HG02678 (cell line): Measurements from ENCODE around the gene ELK3.

ENCODE experiments used
- ATAC-seq: cut with Tn5 transposase; IDR thresholded peaks from one replicate; pipeline ENCODE4 v1.9.1; 2021; ENCODE audit warnings: mild to moderate bottlenecking, moderate library complexity; ENCODE audit not compliant: unreplicated experiment

ELK3 gene

DNA sequence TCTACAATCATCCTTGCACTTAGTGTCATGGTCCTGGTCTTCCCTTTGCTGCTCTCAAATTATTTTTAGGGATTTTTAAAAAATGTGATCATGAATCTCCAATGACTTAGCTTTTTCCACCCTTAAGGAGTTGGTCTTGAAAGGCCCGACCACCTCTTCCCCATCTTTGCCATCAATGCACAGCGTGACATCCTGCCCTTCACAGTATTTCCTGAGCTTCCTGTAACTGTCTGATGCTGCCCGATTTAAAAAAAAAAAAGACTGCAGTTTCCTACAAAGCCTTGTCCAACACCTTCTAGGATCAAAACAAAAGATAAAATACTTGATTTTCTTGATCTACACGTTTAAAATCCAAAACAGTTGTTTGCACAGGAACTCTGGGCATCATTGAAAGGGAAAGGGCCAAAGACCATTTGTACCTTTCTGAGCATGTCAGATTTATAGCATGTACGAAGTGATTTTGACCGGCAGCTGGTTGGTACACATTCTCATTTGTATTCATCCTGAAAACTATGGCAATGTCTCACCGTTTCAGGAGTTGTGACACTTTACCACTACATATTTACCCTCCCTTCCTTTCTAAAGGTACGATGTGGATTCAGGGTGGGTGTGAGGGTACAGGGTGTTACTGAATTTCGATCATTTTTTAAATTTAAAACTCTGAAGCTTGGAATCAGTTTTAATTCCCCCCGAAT lies 7.4 kb upstream of the ELK3 start:
- ATAC-seq = no peak

DNA sequence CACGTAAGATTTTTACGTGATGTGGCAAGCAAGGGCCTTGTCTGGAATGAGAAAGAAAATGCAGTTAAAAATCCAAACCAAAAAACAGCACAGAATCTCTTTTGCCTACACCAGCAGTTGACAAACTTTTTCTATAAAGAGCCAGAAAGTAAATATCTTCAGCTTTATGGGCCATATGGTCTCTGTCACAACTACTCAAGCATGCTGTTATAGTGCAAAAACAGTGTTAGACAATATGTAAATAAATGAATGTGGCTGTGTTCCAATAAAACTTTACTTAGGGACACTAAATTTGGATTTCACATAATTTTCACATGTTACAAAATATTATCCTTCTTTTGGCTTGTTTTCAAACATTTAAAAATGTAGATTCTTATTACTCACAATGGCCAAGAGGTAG lies 6.2 kb upstream of the ELK3 start:
- ATAC-seq = no peak

DNA sequence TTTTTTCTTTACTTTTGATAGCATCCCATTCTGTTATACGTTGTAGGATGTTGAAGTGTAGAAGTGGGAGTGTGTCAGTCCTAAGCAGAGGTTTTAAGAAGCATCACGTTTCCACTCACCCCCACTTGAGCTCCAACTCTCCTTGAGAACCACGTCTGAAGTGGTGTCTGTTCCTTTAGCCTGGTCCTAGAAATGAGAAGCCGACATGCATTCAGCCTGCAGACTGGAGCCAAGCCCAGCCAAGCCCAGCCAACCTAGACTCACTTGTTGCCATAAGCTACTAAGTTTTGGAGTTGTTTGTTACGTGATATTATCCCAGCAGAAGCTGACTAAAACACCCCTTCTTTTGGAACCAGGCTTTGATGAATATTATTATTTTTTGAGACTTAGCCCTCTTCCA lies 4.4 kb upstream of the ELK3 start:
- no peak for ATAC-seq

DNA sequence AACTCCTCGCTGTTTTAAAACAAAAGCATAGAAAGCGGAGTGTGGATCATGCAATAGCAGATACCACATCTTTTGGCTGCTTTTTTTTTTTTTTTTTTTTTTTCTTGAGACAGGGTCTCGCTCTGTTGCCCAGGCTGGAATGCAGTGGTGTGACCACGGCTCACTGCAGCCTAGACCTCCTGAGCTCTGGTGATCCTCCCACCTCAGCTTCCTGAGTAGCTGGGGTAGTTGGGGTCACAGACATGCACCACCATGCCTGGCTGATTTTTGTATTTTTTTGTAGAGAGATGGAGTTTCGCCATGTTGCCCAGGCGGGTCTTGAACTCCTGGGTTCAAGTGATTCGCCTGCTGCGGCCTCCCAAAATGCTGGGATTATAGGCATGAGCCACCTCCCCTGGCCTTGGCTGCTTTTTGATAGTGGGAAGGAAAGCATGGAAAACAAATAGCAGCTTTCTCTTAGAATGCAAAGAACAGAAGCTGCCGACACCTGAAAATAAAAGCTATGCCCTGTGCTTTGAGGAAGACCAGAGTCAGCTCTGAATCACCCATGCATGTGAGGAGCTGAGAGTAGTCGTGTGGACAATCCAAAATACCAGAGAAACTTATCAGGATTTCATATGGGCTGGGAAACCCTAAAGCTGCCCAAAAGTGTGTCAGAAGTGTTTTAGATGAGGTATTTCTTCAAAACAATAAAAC lies 3.6 kb upstream of the ELK3 start:
- no peak for ATAC-seq

DNA sequence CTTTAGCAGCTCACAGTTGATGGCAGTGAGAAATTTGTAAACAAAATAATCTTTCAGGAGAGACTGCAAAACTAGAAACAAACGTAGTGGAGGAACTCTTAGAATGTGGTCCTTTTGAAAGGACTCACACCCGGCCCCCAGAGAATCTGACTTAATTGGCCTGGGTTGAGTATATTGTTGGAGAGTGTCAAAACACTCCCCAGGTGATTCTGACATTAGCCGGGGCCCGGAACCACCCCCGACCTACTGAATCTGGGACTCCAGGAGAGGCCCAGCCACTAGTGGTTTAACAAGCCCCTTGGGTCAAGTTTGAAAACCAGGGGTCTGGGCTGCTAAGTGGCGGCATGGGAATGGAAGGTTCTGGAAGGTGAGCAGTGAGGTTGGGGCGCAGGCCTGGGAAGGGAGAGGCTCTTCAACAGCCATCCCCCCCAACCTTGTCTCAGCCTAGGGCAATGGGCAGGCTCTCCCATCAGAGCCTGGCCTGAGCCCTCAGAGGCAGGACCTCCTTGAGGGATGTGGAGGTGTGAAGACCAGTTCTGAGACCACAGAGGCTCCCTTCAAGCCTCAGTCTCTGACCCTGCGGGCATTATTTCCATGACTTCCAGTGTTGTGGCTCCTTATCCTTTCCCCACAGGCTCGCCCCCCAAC lies 1.1 kb upstream of the ELK3 start:
- ATAC-seq = no peak

DNA sequence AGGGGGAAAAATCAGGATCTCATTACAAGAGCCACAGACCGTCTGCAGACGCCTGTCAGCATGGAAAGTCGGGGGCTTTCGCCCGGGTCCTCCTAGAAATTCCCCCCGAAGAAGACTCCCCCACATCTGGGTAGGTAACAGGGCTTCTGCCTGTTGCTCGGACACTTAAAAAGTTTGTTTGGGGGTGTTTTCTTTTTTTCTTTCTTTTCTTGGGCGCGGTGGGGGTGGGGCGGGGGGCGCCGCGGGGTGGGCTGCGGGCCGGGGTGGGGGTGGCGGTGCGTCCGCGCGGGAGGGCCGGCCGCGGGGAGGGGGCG lies 358 bp downstream of the ELK3 start:
- ATAC-seq = peak; percentile 11

DNA sequence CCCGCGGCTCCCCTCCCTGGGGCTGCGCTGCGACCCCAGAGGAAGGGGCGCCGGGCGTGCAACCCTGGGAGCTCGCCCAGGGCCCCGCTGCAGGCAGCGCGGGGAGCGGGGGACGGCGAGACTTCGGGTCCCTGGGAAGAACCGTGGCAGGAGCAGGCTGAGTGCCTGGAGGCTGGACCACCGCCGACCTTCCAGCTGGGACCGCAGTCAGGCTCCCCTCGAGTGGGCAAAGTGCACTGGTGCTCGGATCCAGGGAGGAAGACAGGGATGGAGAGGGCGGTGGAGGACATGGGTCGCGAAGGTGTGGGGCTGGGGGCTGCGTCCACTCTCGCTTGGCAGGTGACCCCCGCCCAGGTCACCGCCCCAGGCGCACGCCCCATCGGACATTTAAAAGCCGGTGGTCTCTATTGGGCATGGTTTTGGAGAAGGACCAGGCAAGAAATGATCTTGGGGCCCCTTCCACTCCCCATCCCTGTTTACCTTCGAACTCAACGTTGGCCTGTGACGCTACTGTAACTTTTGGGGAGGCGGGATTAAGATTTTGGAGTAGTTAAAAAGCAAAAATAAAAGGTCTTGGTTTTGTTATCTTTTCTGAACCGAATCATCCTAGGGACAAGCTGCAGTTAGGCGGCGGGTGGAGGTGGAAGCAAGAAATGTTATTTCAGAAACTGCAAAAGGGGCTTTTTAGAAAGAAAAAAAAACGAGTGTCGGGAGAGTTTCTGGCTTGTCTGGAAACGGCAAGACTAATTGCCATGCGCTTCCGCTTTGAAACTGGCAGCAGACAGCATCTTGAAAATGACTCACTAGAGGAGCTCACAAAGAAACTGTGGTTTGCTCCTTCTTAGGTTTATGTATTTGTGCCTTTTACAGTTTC lies 1.0 kb downstream of the ELK3 start:
- peak; percentile 82 for ATAC-seq

DNA sequence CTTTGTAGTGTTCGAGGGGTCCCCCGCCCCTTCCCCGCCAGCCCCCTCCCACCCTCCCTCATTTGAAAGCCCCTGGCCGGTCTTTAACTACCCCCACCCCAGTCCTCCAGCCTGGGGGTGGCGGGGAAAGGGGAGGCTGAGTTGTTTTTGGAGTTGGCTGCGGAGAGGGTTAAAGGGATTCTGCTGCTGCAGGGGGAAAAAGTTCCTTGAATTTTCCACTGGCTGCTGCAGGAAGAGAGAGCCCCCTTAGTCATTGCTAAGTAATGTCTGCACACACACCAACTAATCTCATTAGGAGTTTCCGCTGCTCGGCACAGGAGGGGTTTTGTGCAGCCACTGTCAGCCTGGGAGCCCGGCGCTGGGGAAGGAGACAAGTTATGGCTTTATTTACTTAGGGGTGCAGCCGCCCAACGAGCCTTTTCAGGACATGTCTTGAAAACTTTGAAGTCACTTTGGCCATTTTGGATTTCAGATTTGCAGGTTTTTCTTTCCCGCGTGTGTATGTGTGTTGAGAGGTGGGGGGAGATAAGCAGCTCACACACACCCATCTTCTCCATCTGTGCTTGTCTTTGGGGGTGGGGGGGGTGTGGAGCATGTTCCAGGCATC lies 1.8 kb downstream of the ELK3 start:
- no peak for ATAC-seq

DNA sequence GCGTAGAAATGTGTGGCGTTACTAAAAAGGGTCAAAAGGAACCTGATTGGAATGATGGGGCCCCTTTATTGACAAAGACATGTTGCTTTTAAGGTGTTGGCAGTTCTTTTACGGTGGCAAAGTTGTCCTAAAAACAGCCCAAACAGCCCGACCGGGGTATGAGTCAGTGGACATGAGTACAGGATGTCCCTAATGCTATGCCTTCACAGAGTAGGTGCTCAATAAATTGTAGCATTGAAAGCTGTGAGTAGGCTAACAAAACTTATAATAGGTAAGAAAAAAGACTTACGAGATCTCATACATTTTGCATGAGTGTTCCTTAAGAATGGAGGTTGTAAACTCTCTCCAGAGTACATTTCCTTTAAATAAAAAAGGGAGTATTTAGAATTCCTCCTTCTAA lies 2.6 kb downstream of the ELK3 start:
- no peak for ATAC-seq

DNA sequence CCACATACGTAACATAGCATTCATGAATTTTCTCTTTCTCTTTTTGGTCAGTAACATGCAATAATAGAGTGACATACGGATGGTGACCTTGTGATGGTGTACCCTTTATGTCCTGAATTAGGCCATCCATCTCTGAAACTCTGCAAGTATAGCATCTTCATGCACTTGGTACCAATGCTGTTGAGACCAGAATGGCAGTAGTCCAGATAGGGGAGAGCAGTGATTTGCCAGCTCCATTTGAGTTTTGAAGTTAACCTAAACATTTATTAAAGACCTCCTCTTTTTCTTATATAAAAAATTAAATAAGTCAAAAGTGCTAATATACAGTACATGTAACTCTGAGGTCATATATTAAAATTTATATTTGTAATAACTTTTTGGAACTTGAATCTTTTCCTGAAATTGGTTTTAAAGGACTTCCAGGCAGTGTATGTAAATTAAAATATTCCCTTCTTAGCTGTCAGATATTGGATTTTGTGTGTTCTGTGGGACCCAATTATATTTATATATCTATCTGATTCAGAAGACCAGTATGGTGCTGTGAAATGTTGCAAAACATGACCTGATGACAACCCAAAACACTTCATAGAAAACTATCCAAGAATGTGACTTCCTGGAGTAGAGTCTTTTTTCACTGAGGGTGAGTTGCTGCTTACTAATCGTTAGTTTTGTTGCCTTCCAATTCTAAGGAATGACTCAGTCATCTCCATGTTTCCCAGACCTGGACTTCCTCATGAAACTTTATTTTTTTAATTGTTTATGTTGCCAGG lies 3.5 kb downstream of the ELK3 start:
- no peak for ATAC-seq

DNA sequence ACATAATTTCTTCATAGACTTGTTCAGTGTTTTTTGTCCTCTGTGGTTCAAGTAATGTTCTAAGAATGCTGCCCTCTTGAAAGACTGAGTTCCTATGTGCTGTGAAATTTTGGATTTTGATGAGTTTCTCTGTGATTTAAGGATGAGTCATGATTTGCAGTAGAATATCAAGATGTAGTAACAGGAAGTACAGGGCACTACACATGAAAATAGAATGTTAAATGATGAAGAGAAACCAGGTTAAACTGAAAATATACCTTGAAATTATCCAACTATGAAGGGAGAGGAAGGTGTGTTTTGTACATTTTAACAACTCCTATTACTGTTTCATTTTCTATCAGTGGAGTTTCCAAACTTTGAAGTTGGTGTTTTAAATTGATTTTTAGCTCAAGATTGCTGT lies 4.8 kb downstream of the ELK3 start:
- ATAC-seq = no peak

DNA sequence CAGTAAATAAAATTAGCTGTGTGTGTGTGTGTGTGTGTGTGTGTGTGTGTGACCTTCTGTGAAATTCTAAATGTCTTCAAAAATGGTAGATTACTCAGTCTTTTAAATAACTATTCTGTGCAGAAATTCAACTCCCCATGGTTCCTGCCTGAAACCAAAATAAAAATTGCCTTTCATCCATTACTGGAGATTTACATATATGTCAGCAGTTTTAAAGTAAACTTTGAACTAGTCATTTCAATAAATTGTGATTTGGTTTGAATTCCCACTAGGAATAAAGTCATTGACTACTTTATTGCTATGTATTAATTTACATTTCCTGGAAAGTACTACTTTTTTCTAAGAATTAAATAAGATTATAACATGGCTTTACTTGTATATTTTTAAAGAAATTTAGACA lies 5.3 kb downstream of the ELK3 start:
- no peak for ATAC-seq

DNA sequence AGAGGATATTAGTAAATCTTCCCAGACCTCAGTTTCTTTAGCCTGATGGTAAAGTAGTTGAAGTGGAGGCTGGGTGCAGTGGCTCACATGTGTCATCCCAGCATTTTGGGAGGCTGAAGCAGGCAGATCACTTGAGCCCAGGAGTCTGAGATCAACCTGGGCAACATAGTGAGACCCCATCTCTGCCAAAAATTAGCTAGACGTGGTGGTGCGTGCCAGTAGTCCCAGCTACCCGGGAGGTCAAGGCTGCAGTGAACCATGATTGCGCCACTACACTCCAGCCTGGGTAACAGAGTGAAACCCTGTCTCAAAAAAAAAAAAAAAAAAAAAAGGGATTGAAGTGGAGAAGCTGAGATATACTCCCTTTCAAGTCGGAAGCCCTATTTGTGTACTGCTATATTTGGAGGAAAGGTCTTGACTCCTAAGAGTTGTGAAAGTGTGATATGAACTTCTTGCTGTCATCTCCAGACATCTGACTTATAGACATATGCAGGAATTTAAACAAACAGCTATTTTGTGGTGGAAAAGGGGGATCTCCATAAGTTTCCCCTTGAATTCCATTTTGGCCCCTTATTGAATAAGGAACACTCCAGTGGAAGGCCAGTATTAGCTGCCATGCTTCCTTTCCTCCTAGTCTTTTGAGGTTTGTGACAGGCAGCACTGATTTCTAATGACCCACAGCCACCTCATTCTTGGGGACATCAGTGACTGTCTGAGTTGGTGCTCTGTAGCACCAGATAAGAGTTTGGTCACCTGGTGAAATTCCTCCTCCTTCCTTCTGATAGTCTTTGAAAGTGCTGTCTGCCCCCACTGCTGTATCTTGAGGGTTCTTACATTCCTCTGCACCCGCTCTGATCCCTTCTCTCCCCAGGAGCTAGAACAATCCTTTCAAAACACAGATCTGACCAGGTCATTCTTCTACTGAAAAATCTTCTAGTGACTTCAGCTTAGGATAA lies 7.4 kb downstream of the ELK3 start:
- ATAC-seq = no peak

DNA sequence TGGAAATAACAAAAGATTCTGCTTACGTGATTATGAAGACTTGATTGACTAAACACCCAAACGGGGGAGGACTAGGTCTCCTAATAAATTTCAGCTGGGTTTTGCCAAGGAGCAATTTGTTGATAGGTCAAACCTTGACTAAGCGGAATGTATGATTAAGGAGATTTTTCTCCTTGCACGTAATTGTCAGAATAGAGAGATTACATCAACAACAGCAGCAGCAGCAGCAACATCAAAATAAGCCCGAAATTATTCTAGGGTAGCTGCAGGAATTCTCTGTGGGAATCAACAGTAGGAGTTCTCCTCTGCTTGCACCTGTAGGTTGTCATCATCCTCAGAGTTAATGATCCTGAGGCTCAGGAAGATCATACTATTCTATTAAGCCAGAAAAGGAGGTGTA lies 10.2 kb downstream of the ELK3 start:
- ATAC-seq = no peak

DNA sequence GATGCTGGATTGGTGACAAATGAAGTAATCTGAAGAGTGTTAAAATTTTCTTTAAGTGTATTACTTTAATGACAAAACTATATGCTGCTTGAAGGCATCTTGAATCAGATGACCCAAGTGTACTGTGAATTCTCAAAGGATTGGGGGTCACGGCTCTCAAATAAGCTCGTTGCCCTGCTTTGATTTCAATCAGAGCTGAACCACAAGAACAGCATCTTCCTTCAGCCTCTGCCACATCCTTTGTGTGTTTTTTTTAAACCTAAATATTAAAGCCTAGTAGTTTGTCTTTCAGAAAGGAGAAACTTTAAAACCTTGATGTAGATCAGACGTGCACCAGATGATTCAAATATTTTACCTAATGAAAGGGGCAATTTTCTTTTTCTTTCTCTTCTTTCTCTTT lies 11.7 kb downstream of the ELK3 start:
- no peak for ATAC-seq

DNA sequence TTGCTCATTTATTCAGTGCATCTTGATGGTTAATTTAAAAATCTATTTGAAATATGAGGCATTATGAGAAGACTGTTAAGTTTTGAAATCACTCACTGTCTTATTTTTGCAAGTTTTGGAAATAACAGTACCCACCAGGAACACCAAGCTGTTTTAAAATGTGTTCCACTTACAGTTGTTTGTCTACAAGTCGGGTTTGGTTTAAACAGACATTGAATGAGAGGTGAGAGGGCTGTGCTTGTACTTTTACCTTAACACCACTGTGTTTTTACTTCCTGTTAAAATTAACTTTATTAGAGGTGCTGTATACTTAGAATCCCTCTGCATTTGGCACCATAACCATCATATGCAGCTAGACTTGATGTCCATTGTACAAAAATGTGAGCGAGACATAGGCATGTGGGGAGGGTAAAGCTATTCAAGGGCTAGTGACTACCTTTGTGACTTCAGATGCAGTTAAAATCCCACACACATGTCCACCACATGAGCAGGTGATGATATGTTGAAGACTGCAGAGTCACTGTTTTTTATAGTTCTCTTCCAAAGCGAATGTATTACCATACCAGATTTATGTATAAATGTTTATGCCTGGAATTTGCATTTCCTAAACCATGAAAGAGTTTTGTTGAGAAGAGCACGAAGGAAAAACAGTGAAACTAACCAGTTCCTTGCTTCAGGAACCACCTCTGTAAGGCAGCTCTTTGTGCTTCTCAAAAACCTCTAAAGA lies 12.9 kb downstream of the ELK3 start:
- ATAC-seq = no peak

DNA sequence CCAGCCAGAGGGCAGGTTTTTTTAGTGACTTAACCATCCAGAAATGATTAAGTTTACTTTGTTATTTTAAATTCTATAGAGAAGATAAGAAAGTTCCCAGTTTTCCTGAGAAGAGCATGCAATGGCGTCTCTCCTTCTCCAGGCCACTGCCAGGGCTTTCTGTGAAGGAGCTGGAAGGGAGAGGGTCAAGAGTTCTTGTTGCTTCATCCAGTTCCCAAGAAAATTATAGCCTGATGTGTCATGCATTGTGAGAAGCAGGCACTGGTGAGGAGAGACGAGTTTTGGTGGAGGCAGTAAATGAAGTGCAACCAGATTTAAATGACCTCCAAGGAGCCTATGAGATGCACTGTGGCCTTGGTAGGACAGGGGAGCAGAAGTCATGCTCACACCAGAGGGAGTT lies 14.2 kb downstream of the ELK3 start:
- no peak for ATAC-seq

DNA sequence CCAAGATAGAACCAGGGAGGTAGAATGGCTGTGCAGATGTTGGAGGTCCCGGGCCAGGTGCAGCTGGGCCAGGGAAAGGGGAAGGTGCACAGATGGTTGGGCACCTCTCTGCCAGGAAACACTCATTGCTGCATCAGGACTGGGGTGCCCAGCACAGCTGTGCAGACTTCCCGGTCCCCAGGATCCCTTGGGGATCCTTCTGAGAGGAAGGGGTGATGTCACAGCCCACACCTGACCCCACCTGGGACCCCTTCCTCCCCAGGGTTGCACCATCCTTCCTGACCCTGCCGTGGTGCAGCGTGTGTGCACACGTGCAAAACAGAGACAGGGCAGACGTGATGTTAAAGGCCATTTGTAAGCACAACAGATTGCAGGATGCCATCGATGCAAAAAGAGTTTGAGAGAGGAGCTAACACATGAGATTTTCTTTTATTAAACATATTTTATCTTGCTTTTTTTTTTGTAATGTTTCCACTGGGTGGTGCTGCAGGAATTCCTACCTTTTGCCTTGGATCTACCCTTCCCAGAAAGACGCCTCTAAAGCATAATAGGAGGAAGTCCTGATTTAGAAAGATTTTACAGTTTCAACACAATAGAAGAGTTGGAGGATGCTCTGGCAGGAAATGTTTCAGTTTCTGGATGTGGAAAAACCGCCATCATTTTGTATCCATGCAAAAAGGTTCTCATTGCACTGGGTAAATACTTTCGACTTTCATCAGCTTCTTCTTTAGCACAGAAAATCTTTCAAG lies 14.8 kb downstream of the ELK3 start:
- peak; percentile 42 for ATAC-seq
